HL-60 (cell line): Measurements from ENCODE around the gene KIFC3.

Experiments used
- DNase-seq, 2 experiments: peaks; one replicate each; pipeline ENCODE4 v3.0.0-alpha.2; 2010 to 2020; ENCODE audit warnings: low read depth in 1 of 2, low spot score in 1 of 2
- H3K27ac ChIP-seq: fragments of 250-450 bp; sonication (Bioruptor Pico); replicated peaks from 2 replicates; pipeline ENCODE4 v1.5.1; 2020; ENCODE audit warnings: mild to moderate bottlenecking, moderate library complexity
- H3K27me3 ChIP-seq: fragments of 250-450 bp; sonication (Bioruptor Pico); 2 replicates; pipeline ENCODE4 v1.5.1; 2021; ENCODE audit warnings: mild to moderate bottlenecking, moderate library complexity; ENCODE audit not compliant: insufficient read depth, poor library complexity, severe bottlenecking
- H3K4me3 ChIP-seq: replicated peaks from 2 replicates; pipeline ENCODE4 v1.5.1; 2011; ENCODE audit warnings: mild to moderate bottlenecking, control low read depth, low read length; ENCODE audit not compliant: insufficient read depth
- GABPA ChIP-seq: IDR thresholded peaks from 2 replicates; pipeline ENCODE4 v1.6.1; 2012; ENCODE audit warnings: low read depth
- POLR2AphosphoS5 ChIP-seq: IDR thresholded peaks from 2 replicates; pipeline ENCODE4 v1.6.1; 2012; ENCODE audit warnings: low read depth
- SPI1 ChIP-seq: IDR thresholded peaks from 2 replicates; pipeline ENCODE4 v1.6.1; 2012; ENCODE audit warnings: low read depth, mild to moderate bottlenecking, borderline replicate concordance
- TF ChIP-seq, protein P1 (sequence below): IDR thresholded peaks from one replicate; pipeline ENCODE4 v1.5.1; 2011; ENCODE audit warnings: low read length, control low read depth, inconsistent platforms; ENCODE audit not compliant: insufficient read depth
- TF ChIP-seq, protein P2 (sequence below): IDR thresholded peaks from 2 replicates; pipeline ENCODE4 v1.6.1; 2012; ENCODE audit warnings: low read depth; ENCODE audit not compliant: insufficient replicate concordance

KIFC3 gene

DNA sequence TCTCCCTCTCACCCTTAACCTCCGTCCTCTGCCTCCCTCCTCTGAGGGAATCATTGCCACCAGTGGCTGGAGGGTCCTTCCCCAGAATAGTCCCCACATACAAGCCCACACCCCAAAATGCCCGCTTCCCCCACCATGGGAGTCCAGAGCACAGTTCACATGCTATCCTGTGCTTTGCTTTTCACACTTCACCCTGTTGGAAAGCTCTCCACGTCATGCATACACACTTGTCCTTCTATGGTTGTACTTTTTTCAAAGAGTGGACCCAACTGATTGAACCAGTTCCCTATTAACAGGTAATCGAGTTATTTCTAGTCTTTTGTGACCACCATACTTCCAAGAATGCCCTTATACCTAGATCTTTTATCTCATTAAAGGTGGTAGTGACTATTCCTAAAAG is 23.8 kb upstream of the KIFC3 start:
- no peak overlapping the region for H3K27ac ChIP-seq
- H3K27me3 ChIP-seq = peaks cover 7% of the 10 kb centered on the region
- DNase-seq = no peak
- no peak overlapping the region for H3K4me3 ChIP-seq
- TF ChIP-seq SPI1 (no peak), GABPA (no peak), POLR2AphosphoS5 (no peak)
- TF ChIP-seq, protein P1, sequence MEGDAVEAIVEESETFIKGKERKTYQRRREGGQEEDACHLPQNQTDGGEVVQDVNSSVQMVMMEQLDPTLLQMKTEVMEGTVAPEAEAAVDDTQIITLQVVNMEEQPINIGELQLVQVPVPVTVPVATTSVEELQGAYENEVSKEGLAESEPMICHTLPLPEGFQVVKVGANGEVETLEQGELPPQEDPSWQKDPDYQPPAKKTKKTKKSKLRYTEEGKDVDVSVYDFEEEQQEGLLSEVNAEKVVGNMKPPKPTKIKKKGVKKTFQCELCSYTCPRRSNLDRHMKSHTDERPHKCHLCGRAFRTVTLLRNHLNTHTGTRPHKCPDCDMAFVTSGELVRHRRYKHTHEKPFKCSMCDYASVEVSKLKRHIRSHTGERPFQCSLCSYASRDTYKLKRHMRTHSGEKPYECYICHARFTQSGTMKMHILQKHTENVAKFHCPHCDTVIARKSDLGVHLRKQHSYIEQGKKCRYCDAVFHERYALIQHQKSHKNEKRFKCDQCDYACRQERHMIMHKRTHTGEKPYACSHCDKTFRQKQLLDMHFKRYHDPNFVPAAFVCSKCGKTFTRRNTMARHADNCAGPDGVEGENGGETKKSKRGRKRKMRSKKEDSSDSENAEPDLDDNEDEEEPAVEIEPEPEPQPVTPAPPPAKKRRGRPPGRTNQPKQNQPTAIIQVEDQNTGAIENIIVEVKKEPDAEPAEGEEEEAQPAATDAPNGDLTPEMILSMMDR = no peak
- TF ChIP-seq, protein P2, sequence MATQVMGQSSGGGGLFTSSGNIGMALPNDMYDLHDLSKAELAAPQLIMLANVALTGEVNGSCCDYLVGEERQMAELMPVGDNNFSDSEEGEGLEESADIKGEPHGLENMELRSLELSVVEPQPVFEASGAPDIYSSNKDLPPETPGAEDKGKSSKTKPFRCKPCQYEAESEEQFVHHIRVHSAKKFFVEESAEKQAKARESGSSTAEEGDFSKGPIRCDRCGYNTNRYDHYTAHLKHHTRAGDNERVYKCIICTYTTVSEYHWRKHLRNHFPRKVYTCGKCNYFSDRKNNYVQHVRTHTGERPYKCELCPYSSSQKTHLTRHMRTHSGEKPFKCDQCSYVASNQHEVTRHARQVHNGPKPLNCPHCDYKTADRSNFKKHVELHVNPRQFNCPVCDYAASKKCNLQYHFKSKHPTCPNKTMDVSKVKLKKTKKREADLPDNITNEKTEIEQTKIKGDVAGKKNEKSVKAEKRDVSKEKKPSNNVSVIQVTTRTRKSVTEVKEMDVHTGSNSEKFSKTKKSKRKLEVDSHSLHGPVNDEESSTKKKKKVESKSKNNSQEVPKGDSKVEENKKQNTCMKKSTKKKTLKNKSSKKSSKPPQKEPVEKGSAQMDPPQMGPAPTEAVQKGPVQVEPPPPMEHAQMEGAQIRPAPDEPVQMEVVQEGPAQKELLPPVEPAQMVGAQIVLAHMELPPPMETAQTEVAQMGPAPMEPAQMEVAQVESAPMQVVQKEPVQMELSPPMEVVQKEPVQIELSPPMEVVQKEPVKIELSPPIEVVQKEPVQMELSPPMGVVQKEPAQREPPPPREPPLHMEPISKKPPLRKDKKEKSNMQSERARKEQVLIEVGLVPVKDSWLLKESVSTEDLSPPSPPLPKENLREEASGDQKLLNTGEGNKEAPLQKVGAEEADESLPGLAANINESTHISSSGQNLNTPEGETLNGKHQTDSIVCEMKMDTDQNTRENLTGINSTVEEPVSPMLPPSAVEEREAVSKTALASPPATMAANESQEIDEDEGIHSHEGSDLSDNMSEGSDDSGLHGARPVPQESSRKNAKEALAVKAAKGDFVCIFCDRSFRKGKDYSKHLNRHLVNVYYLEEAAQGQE = no peak

GRCh38 chr16:57825298-57826044 is 23.2 kb upstream of the KIFC3 start:
- no peak for DNase-seq
- Histone ChIP-seq H3K27ac (no peak overlapping the region), H3K27me3 (peaks cover 7% of the 10 kb centered on the region), H3K4me3 (no peak overlapping the region)
- TF ChIP-seq GABPA (no peak), SPI1 (no peak), POLR2AphosphoS5 (no peak)
- TF ChIP-seq, protein P2 = no peak
- TF ChIP-seq, protein P1 = no peak

- no peak overlapping the region for H3K27ac ChIP-seq
- no peak for DNase-seq
- H3K4me3 ChIP-seq = no peak overlapping the region
- H3K27me3 ChIP-seq = peaks cover 7% of the 10 kb centered on the region
- TF ChIP-seq GABPA (no peak), SPI1 (no peak), POLR2AphosphoS5 (no peak)
- TF ChIP-seq, protein P2 = no peak
- TF ChIP-seq, protein P1 = no peak
Measured at GRCh38 chr16:57824888-57825287, 22.6 kb upstream of the KIFC3 start.
